Nephron (organoid): ENCODE results near the gene ENG.
A peak's percentile ranks its signal among the peaks of the same experiment; 100 is the strongest.

Experiments used
- H3K27ac Mint-ChIP-seq, 3 experiments: 2 replicates each; pipeline ENCODE4 v1.8.0; 2020; ENCODE audit warnings: mixed read lengths in 3 of 3, mild to moderate bottlenecking in 2 of 3, moderate library complexity in 1 of 3
- H3K27me3 Mint-ChIP-seq: 2 replicates; pipeline ENCODE4 v1.8.0; 2021; ENCODE audit warnings: low read depth, mild to moderate bottlenecking, moderate library complexity, mixed read lengths
- H3K36me3 Mint-ChIP-seq: 2 replicates; pipeline ENCODE4 v1.8.0; 2020; ENCODE audit warnings: low read depth, mixed read lengths
- H3K4me1 Mint-ChIP-seq: 2 replicates; pipeline ENCODE4 v1.8.0; 2020; ENCODE audit warnings: mixed read lengths
- H3K4me3 Mint-ChIP-seq, 3 experiments: 2 replicates each; pipeline ENCODE4 v1.8.0; 2020; ENCODE audit warnings: mild to moderate bottlenecking in 3 of 3, mixed read lengths in 3 of 3, moderate library complexity in 2 of 3
- H3K9me3 Mint-ChIP-seq: 2 replicates; pipeline ENCODE4 v1.8.0; 2020; ENCODE audit warnings: mixed read lengths
- CTCF ChIP-seq, 3 experiments: fragments of 200-600 bp; sonication (generic); IDR thresholded peaks; one replicate each; pipeline ENCODE4 v1.5.0; 2021; ENCODE audit warnings: antibody characterized with exemption in 3 of 3; ENCODE audit not compliant: unreplicated experiment in 3 of 3

Gene ENG

GRCh38 chr9:127769929-127770582 lies 84.4 kb downstream of the ENG start:
- peak overlapping the region; percentile 83 to 91 (median 86) for H3K4me3 Mint-ChIP-seq
- H3K4me1 Mint-ChIP-seq = peaks cover 29% of the 10 kb centered on the region
- peaks cover 10% of the 10 kb centered on the region for H3K36me3 Mint-ChIP-seq
- H3K27me3 Mint-ChIP-seq = peaks cover 5% of the 10 kb centered on the region
- no peaks in the 10 kb centered on the region for H3K9me3 Mint-ChIP-seq
- H3K27ac Mint-ChIP-seq = peak overlapping the region; percentile 60 to 99 (median 87)
- no peak for TF ChIP-seq CTCF (IDR thresholded peaks at IDR 0.05; ENCODE audit: unreplicated experiment in 3 of 3)

- Mint-ChIP-seq H3K4me3 (peak overlapping the region; percentile 8 to 67 (median 31)), H3K9me3 (no peaks in the 10 kb centered on the region), H3K4me1 (peaks cover 32% of the 10 kb centered on the region), H3K27ac (peak overlapping the region; percentile 89 to 99 (median 95)), H3K27me3 (peaks cover 7% of the 10 kb centered on the region), H3K36me3 (peaks cover 11% of the 10 kb centered on the region)
- no peak for TF ChIP-seq CTCF (IDR thresholded peaks at IDR 0.05; ENCODE audit: unreplicated experiment in 3 of 3)
Measured at GRCh38 chr9:127769101-127769500, 85.4 kb downstream of the ENG start.

GRCh38 chr9:127768698-127769097 lies 85.8 kb downstream of the ENG start:
- Mint-ChIP-seq H3K4me1 (peaks cover 36% of the 10 kb centered on the region), H3K4me3 (peak overlapping the region; percentile 31 to 67 (median 63)), H3K27ac (peak overlapping the region; percentile 89 to 99 (median 95)), H3K36me3 (peaks cover 11% of the 10 kb centered on the region), H3K9me3 (no peaks in the 10 kb centered on the region), H3K27me3 (peaks cover 7% of the 10 kb centered on the region)
- TF ChIP-seq CTCF (IDR thresholded peaks at IDR 0.05; ENCODE audit: unreplicated experiment in 3 of 3) = no peak

GRCh38 chr9:127767909-127768331 lies 86.5 kb downstream of the ENG start:
- Mint-ChIP-seq H3K4me3 (peak overlapping the region; percentile 31 to 67 (median 63)), H3K9me3 (no peaks in the 10 kb centered on the region), H3K4me1 (peaks cover 41% of the 10 kb centered on the region), H3K27ac (peak overlapping the region; percentile 89 to 99 (median 95)), H3K36me3 (peaks cover 11% of the 10 kb centered on the region), H3K27me3 (peaks cover 4% of the 10 kb centered on the region)
- TF ChIP-seq CTCF (IDR thresholded peaks at IDR 0.05; ENCODE audit: unreplicated experiment in 3 of 3) = no peak

- Mint-ChIP-seq H3K4me3 (peak overlapping the region; percentile 34 to 66 (median 35)), H3K4me1 (peaks cover 41% of the 10 kb centered on the region), H3K9me3 (no peaks in the 10 kb centered on the region), H3K36me3 (peaks cover 11% of the 10 kb centered on the region), H3K27me3 (peaks cover 6% of the 10 kb centered on the region), H3K27ac (peak overlapping the region; percentile 89 to 99 (median 95))
- TF ChIP-seq CTCF (IDR thresholded peaks at IDR 0.05; ENCODE audit: unreplicated experiment in 3 of 3) = no peak
Measured at GRCh38 chr9:127767410-127767809, 87.0 kb downstream of the ENG start.

GRCh38 chr9:127765418-127765817 lies 89.0 kb downstream of the ENG start:
- Mint-ChIP-seq H3K27ac (peak overlapping the region in 2 of 3 experiments; percentile 50 to 78), H3K4me3 (peak overlapping the region in 1 of 3 experiments; percentile 34), H3K27me3 (peaks cover 12% of the 10 kb centered on the region), H3K9me3 (no peaks in the 10 kb centered on the region), H3K4me1 (peaks cover 37% of the 10 kb centered on the region), H3K36me3 (peaks cover 11% of the 10 kb centered on the region)
- TF ChIP-seq CTCF (IDR thresholded peaks at IDR 0.05; ENCODE audit: unreplicated experiment in 3 of 3) = no peak
